Natural killer cell (primary cell): ENCODE results near the gene JAKMIP1. TPM values are rescaled to one million over a fixed set of nuclear protein-coding genes. Genes with fewer than 3 reads are reported as not detected.

Source experiments
- ATAC-seq, 3 donors: fragments of 150-1000 bp in 2 of 3; fragments of 200-7000 bp in 1 of 3; cut with Tn5 transposase; 1 replicate in 1 of 3; 2 replicates in 2 of 3; pipeline ENCODE4 v1.10.0; 2021; ENCODE audit warnings: mild to moderate bottlenecking in 2 of 3, moderate library complexity in 2 of 3
- DNase-seq, 2 donors: peaks; one replicate each; pipeline versions ENCODE4 v3.0.0 to v3.0.0-alpha.2; 2013 to 2021; ENCODE audit warnings: mixed read lengths in 1 of 2
- H3K27ac ChIP-seq: one replicate; pipeline ENCODE4 v1.5.1; 2013; ENCODE audit warnings: mild to moderate bottlenecking, low read length
- H3K27me3 ChIP-seq: one replicate; pipeline ENCODE4 v1.6.1; 2013; ENCODE audit warnings: low read length; ENCODE audit not compliant: control insufficient read depth, insufficient read depth
- H3K36me3 ChIP-seq: one replicate; pipeline ENCODE4 v1.6.1; 2013; ENCODE audit warnings: low read length; ENCODE audit not compliant: control insufficient read depth, insufficient read depth
- H3K4me1 ChIP-seq: one replicate; pipeline ENCODE4 v1.6.1; 2013; ENCODE audit warnings: low read length; ENCODE audit not compliant: control insufficient read depth, insufficient read depth
- H3K4me3 ChIP-seq: one replicate; pipeline ENCODE4 v1.5.1; 2013; ENCODE audit warnings: low read length
- H3K9me3 ChIP-seq: one replicate; pipeline ENCODE4 v1.6.1; 2013; ENCODE audit warnings: low read length; ENCODE audit not compliant: control insufficient read depth, insufficient read depth
- H3K27ac Mint-ChIP-seq, 2 donors: one replicate each; pipeline ENCODE4 v1.8.0; 2022; ENCODE audit warnings: mild to moderate bottlenecking in 2 of 2, mixed read lengths in 2 of 2, moderate library complexity in 1 of 2
- H3K27me3 Mint-ChIP-seq, 2 donors: one replicate each; pipeline ENCODE4 v1.8.0; 2022; ENCODE audit warnings: low read depth in 2 of 2, mixed read lengths in 2 of 2
- H3K36me3 Mint-ChIP-seq: one replicate; pipeline ENCODE4 v1.8.0; 2022; ENCODE audit warnings: mixed read lengths
- H3K4me1 Mint-ChIP-seq, 2 donors: one replicate each; pipeline ENCODE4 v1.8.0; 2022; ENCODE audit warnings: mixed read lengths in 2 of 2
- H3K4me3 Mint-ChIP-seq: one replicate; pipeline ENCODE4 v1.8.0; 2022; ENCODE audit warnings: mild to moderate bottlenecking, moderate library complexity, mixed read lengths
- H3K9me3 Mint-ChIP-seq, 2 donors: one replicate each; pipeline ENCODE4 v1.8.0; 2022; ENCODE audit warnings: mixed read lengths in 2 of 2
- CTCF ChIP-seq: fragments of 200-600 bp; IDR thresholded peaks from one replicate; pipeline ENCODE4 v1.8.0; 2022; ENCODE audit warnings: antibody characterized with exemption
- WGBS: methylation state at CpG from one replicate; pipeline ENCODE4 v1.1.7; 2013; ENCODE audit warnings: missing lambda C conversion rate; ENCODE audit not compliant: insufficient coverage; 5-methylcytosine and 5-hydroxymethylcytosine counted together
- intact Hi-C: fragments of 100-400 bp; cut with micrococcal nuclease; formaldehyde crosslinking; loops from one replicate; pipeline ENCODE4 v1.14.2; 2022
- total RNA-seq, 4 donors: library from RNA; stranded (reverse); fragments of 120-200 nt in 1 of 4; gene quantifications; one replicate each; pipeline versions ENCODE4 v1.2.3 to v1.2.4, GENCODE V29; 2013 to 2022

Gene JAKMIP1
- total RNA-seq, 3 donors from 2014 or later (not counting 1 experiment from before 2014, with no cell fraction given), result 8.8 to 21.8 (median 16.4) TPM

DNA sequence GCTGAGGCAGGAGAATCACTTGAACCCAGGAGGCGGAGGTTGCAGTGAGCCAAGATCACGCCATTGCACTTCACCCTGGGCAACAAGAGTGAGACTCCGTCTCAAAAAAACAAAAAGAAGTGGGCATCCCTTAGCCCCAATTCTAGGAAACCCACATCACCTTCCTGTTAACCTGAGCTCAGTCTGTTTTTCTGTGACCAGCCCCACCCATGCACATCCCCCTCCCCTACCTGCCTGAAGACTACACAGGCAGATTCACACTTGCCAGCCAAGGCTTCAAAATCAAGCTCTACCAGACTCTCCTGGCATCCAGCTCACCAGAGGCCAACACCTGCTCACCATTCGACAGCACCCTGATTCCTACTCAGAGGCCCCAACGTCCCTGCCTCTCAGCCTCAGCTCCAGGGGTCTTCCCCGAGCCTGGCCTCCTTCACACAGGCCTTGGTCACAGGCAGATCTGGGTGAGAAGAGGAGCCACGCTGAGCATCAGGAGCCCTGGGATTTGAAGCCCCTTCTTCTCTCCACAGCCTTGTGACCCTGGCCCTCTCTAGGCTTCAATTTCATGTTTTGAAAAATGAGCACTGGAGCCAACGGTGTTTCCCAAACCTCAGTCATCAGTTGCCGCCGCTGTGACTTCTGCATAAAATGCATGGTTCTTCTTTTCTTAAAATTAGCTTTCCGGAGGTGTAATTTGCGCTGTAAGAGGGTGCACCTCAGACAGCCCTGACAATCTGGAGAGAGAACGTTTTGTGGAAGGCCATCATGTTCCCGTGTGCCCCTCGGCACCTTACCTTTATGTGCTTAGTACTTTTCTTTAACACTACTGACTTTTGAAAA lies 47.3 kb downstream of the JAKMIP1 start:
- Histone ChIP-seq H3K4me3 (no peak overlapping the region), H3K4me1 (peaks cover 5% of the 10 kb centered on the region)
- H3K4me1 Mint-ChIP-seq, result peaks cover 0 to 26% of the 10 kb centered on the region in 2 donors

DNA sequence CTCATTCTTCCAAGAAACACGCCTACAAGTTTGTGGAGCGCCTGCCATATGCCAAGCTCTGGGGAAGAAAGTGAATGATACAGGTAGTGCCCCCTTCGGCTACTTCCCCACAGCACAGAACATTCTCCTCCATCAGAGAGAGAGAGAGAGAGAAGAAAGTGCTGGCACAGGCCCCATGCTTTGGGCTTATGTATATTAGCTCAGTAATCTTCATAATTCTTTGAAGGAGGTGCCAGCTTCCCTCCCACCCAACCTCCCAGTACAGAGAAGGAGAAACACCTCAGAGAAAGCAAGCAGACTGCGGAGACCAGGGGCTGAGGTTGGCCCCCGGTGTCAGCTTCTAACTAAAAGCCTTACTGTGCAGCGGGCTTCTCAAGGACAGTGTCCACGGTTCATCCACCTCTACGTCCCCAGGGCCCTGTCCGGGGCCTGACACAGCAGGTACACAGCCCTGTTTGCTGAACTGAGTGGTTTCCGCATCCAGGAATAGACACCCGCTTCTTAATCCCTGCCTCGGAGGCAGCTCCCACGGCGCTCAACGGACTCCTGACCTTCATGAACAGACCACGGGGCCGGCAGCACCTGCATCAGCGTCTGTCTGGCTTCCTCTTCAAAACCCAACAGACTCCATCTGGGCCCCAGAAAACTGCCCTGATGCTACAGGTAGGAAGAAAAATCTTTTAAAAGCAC lies 50.2 kb downstream of the JAKMIP1 start:
- H3K9me3 Mint-ChIP-seq, result no peaks in the 10 kb centered on the region
- no peaks in the 10 kb centered on the region for H3K36me3 ChIP-seq
- no peak overlapping the region for H3K27ac Mint-ChIP-seq
- peaks cover 5% of the 10 kb centered on the region for H3K4me1 ChIP-seq
- ATAC-seq, result no peak
- no peak for TF ChIP-seq CTCF
- peaks cover 3 to 17% of the 10 kb centered on the region in 2 donors for H3K27me3 Mint-ChIP-seq
- 91% methylated on average over 15 of the region's 18 CpGs for WGBS
- H3K9me3 ChIP-seq, result no peaks in the 10 kb centered on the region
- H3K36me3 Mint-ChIP-seq, result no peaks in the 10 kb centered on the region
- no peak overlapping the region for H3K27ac ChIP-seq
- peaks cover 0 to 35% of the 10 kb centered on the region in 2 donors for H3K4me1 Mint-ChIP-seq
- no peak overlapping the region for H3K4me3 ChIP-seq
- H3K4me3 Mint-ChIP-seq, result no peak overlapping the region
- DNase-seq, result no peak
- intact Hi-C loops, result no loop called here
- H3K27me3 ChIP-seq, result no peaks in the 10 kb centered on the region

More for the DNA sequence above, 47.3 kb downstream of the JAKMIP1 start:
- H3K9me3 Mint-ChIP-seq, result no peaks in the 10 kb centered on the region
- H3K27me3 ChIP-seq, result no peaks in the 10 kb centered on the region
- no peak overlapping the region for H3K27ac Mint-ChIP-seq
- WGBS, result 85% methylated on average over 15 of the region's 15 CpGs
- DNase-seq (no peak), ATAC-seq (no peak)
- no peaks in the 10 kb centered on the region for H3K9me3 ChIP-seq
- no peak for TF ChIP-seq CTCF
- no peak overlapping the region for H3K4me3 Mint-ChIP-seq
- intact Hi-C loops, result no loop called here
- H3K36me3 ChIP-seq, result no peaks in the 10 kb centered on the region
- H3K36me3 Mint-ChIP-seq, result no peaks in the 10 kb centered on the region
- peaks cover 0 to 10% of the 10 kb centered on the region in 2 donors for H3K27me3 Mint-ChIP-seq
- H3K27ac ChIP-seq, result no peak overlapping the region

GRCh38 chr4:6148506-6149205 lies 51.7 kb downstream of the JAKMIP1 start:
- Mint-ChIP-seq H3K4me3 (no peak overlapping the region), H3K27ac (no peak overlapping the region), H3K9me3 (no peaks in the 10 kb centered on the region), H3K27me3 (peaks cover 3 to 17% of the 10 kb centered on the region in 2 donors), H3K36me3 (no peaks in the 10 kb centered on the region), H3K4me1 (peaks cover 0 to 32% of the 10 kb centered on the region in 2 donors)
- no peak for TF ChIP-seq CTCF
- Histone ChIP-seq H3K27ac (no peak overlapping the region), H3K4me3 (no peak overlapping the region), H3K9me3 (no peaks in the 10 kb centered on the region), H3K36me3 (no peaks in the 10 kb centered on the region), H3K27me3 (no peaks in the 10 kb centered on the region), H3K4me1 (peaks cover 8% of the 10 kb centered on the region)
- ATAC-seq, result no peak
- WGBS, result 77% methylated on average over 19 of the region's 20 CpGs
- DNase-seq, result no peak
- intact Hi-C loops, result no loop called here
